Fibroblast of pulmonary artery (primary cell): ENCODE data around the gene MVB12A.
A peak's percentile ranks its signal among the peaks of the same experiment; 100 is the strongest.

Experiments used
- DNase-seq: peaks from one replicate; pipeline ENCODE4 v3.0.0-alpha.2; 2010; ENCODE audit warnings: low read depth
- H3K4me3 ChIP-seq: replicated peaks from 2 replicates; pipeline ENCODE4 v1.5.1; 2011; ENCODE audit warnings: low read depth, mild to moderate bottlenecking, control low read depth, low read length, moderate library complexity
- TF ChIP-seq, protein P1 (sequence below): IDR thresholded peaks from 2 replicates; pipeline ENCODE4 v1.5.1; 2011; ENCODE audit warnings: mild to moderate bottlenecking, control low read depth, low read length, inconsistent platforms; ENCODE audit errors: missing control alignments

Gene MVB12A

DNA sequence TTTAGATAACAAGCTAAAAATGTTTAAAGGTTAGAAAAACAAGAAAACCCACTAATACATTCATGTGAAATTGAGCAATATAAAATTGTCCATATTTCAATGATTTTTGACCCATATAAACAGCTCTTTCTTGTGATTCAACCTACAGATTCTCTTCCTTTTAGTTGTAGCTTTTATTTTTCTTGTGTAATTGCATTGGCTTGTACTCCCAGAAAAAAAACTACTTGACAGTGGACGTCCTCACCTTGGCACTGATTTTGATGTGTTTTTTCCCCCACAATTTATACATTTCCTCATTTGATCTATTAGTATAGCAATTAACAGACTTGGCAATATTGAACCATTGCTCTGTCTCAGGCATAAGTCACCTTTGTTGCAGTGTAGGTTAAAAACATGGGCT lies 30.6 kb upstream of the MVB12A start:
- TF ChIP-seq, protein P1, sequence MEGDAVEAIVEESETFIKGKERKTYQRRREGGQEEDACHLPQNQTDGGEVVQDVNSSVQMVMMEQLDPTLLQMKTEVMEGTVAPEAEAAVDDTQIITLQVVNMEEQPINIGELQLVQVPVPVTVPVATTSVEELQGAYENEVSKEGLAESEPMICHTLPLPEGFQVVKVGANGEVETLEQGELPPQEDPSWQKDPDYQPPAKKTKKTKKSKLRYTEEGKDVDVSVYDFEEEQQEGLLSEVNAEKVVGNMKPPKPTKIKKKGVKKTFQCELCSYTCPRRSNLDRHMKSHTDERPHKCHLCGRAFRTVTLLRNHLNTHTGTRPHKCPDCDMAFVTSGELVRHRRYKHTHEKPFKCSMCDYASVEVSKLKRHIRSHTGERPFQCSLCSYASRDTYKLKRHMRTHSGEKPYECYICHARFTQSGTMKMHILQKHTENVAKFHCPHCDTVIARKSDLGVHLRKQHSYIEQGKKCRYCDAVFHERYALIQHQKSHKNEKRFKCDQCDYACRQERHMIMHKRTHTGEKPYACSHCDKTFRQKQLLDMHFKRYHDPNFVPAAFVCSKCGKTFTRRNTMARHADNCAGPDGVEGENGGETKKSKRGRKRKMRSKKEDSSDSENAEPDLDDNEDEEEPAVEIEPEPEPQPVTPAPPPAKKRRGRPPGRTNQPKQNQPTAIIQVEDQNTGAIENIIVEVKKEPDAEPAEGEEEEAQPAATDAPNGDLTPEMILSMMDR: no peak
- no peak for DNase-seq
- H3K4me3 ChIP-seq: no peak overlapping the region

DNA sequence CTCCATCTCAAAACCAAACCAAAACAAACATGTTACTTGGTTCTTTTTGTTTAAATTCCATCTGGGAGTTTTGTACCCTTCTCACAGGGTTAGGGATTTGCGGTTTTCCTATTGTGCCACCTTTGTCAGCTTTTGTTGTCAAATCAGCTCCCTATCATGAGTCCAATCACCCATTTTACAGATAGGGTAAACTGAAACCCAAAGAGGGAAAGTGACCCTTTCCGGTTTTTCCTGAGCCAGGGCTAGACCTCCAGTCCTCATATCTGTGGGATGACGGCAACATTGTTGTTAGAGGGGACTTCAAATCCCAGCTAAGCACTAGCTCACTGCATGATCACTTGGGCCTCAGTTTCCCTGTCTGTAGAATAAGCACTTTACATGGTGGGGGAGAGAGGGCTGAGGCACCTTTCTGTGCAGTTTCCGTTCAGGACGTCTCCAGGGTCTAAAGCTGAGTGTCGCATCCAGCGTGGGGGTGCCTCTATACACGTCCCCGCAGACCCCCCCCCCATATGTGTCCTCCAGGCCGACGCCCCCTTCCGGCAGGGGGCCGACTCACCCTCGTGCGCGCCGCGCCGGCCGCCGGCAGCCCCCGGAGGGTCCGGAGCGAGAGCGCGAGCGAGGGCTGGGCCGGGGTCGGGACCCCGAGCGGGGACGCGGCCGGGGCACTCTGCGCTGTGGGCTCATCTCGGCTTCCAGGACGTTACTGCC lies 29.7 kb upstream of the MVB12A start:
- DNase-seq: no peak
- TF ChIP-seq, protein P1: no peak
- peak overlapping the region; percentile 69 for H3K4me3 ChIP-seq

DNA sequence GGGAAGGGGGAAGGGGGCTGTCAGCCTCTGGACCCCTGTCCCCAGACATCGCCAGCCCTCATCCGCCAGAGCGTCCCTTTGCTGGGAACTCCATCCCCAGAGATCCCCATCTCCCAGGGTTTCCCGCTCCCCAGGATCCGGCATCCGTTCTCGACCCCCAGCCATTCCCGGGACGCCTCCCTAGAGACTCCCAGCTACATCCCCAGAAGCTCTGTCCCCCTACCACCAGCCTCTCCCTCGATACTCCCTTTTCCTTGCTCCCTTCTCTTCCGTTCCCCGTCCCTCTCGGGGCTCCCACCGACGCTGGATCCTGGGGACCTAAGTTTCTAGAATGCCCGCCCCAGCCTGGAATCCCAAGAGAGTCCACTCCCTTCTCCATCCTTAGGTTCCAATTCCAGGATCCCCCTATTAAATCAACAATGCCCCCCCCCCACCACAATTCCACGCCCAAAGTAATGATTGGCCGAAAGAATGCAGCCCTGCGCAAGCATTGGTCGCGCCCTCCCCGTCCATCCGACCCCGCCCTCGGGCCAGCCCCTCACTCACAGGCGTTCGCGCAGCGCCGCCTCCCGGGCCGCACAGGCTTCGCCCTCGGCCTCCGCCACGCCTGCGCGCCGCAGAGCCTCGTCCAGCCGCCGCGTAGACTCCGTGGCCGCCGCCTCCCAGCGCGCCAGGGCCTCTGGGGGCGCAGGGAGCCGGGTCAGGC lies 29.0 kb upstream of the MVB12A start:
- peak overlapping the region; percentile 69 for H3K4me3 ChIP-seq
- DNase-seq: peak; percentile 92
- TF ChIP-seq, protein P1: peak; percentile 31

DNA sequence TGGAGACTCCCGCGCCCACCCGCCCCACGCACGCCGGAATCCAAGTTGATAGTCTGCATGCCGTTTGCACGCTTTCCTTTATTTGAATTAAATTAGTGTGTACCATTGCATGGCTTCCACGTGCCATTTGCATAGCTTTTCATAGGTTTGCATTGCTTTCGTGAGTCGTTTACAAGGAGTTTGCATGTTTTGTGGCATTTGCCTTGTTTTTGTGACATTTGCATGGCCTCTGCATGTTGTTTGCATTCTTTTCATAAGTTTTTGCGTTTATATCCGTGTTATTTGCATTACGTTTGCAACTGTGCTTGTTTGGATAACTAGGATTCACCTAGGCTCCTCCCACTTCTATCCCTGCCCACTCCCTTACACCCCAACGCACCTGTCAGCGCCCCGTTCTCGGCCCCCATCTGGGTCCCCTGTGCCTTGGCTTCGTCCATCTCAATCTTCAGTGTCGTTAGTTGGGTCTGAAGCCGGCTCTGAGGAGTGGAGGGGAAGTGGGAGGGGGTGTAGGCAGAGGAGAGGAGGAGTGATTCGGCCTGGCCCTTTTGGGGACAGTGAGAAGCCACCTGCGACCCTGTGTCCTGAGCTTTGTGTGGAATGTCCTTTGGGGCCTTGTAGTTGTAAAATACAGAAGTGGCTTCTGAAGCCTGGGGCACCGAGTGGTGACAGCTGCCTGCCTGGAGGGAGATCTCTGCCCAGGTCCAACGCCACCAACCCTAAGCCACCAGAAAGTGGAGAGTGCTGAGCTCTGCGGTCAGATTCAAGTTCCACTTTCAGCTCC lies 28.3 kb upstream of the MVB12A start:
- H3K4me3 ChIP-seq: peak overlapping the region; percentile 31
- TF ChIP-seq, protein P1: no peak
- no peak for DNase-seq

DNA sequence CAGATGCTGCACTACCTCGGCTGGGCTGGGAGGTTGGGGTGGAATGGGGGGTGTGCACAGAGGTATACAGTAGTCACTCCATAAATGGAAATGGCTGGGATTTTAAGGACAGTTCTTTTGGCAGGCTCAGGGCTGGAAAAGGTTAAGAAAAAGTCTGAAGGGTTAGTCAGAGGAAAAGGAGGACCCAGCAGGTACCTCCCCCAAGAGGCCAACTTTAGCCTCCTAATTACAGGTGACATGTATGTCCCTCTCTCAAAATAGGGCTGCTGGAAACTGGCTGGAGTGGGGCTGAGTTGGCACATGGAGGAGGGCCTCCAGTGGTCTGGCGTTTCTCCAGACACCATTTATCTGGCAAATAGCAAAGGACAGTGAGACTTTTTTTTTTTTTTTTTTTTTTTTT lies 26.8 kb upstream of the MVB12A start:
- no peak for DNase-seq
- TF ChIP-seq, protein P1: no peak
- no peak overlapping the region for H3K4me3 ChIP-seq

DNA sequence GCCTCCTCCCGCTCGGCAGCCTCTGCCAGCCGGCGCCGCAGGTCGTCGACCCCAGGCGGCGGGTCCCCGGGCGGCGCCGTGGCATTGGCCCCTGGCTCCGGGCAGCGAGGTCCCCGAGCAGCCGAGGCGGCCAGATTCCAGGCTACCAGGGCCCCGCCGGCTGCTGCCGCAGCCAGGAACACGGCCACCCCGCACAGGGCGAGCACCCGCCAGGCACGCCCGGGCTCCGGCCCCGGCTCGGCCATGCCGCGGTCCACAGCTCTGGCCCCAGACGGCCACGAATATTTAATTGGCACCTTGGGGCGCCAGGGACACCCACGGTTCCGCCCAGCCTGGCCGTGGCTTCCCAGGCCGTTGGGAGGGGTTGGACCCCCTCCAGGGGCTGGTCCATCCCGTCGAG lies 25.9 kb upstream of the MVB12A start, which contains the start of gene CCDC194:
Gene CCDC194 (minus strand): TSS at position 283 of the 400 bp plus-strand sequence. CDS start 38 bp downstream, at position 245.
- TF ChIP-seq, protein P1: no peak
- H3K4me3 ChIP-seq: no peak within 1 kb of the TSS
- DNase-seq: no peak
